AG04449 (cell line): ENCODE measurements around the gene SBF2.

ENCODE experiments used
- CTCF ChIA-PET: fragments of 350-600 bp; formaldehyde crosslinking; extraction: SDS; loops from one replicate; lab custom pipeline; 2021; ENCODE audit warnings: antibody characterized with exemption; lab: Yijun Ruan, JAX
- POLR2A ChIA-PET: fragments of 400-600, 350-600 bp; formaldehyde crosslinking; extraction: SDS; loops from one replicate; lab custom pipeline; 2020; ENCODE audit warnings: antibody characterized with exemption, inconsistent platforms; lab: Yijun Ruan, JAX
- DNase-seq: peaks from one replicate; pipeline ENCODE4 v3.0.0-alpha.2; 2010; ENCODE audit warnings: low read depth, low spot score
- H3K4me3 ChIP-seq: 2 replicates; pipeline ENCODE4 v1.5.1; 2011; ENCODE audit warnings: low read depth, mild to moderate bottlenecking, control low read depth, low read length
- TF ChIP-seq, protein P1 (sequence below): IDR thresholded peaks from one replicate; pipeline ENCODE4 v1.5.1; 2011; ENCODE audit warnings: mild to moderate bottlenecking, moderate library complexity, low read length, control low read depth, inconsistent platforms; ENCODE audit not compliant: insufficient read depth; ENCODE audit errors: missing control alignments

Gene SBF2

GRCh38 chr11:9735236-9735635 lies 558.8 kb downstream of the SBF2 start:
- ChIA-PET CTCF (interaction anchor here (6.1 kb wide), 1 partner anchor 12 kb away, joined by 33 read pairs; no protein-coding TSS in a partner anchor), POLR2A (no interaction called here)
- DNase-seq: no peak
- no peak overlapping the region for H3K4me3 ChIP-seq
- TF ChIP-seq, protein P1, sequence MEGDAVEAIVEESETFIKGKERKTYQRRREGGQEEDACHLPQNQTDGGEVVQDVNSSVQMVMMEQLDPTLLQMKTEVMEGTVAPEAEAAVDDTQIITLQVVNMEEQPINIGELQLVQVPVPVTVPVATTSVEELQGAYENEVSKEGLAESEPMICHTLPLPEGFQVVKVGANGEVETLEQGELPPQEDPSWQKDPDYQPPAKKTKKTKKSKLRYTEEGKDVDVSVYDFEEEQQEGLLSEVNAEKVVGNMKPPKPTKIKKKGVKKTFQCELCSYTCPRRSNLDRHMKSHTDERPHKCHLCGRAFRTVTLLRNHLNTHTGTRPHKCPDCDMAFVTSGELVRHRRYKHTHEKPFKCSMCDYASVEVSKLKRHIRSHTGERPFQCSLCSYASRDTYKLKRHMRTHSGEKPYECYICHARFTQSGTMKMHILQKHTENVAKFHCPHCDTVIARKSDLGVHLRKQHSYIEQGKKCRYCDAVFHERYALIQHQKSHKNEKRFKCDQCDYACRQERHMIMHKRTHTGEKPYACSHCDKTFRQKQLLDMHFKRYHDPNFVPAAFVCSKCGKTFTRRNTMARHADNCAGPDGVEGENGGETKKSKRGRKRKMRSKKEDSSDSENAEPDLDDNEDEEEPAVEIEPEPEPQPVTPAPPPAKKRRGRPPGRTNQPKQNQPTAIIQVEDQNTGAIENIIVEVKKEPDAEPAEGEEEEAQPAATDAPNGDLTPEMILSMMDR: no peak

DNA sequence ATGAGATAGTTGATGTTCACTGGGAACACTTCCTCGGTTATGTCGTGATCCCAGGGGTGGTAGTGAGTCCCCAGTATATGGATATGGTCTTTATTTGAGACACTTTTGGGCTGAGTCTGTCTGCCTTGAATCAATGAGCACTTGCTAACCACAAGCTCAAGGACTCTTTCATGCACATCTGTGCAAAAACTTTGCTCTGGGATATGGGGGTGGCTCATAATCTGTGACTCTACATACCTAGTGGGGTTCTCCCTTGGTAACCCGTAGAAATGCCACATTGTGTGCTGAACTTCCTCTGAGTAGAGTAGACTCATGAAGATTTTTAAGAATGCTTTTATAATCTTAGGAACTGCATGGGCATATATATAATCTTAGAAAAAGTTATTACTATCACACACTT lies 560.8 kb downstream of the SBF2 start:
- H3K4me3 ChIP-seq: no peak overlapping the region
- ChIA-PET CTCF (interaction anchor here (0.7 to 6.1 kb wide), 4 partner anchors 9 to 14 kb away, joined by 3 to 33 read pairs (median 3); no protein-coding TSS in a partner anchor), POLR2A (no interaction called here)
- DNase-seq: no peak
- TF ChIP-seq, protein P1: no peak

GRCh38 chr11:9732453-9732852 lies 561.6 kb downstream of the SBF2 start:
- no peak overlapping the region for H3K4me3 ChIP-seq
- CTCF ChIA-PET: interaction anchor here (0.6 to 6.1 kb wide), 3 partner anchors 9 to 119 kb away, joined by 3 to 33 read pairs (median 3); no protein-coding TSS in a partner anchor
- no peak for DNase-seq
- TF ChIP-seq, protein P1: no peak
- POLR2A ChIA-PET: no interaction called here

- POLR2A ChIA-PET: no interaction called here
- no peak overlapping the region for H3K4me3 ChIP-seq
- DNase-seq: no peak
- CTCF ChIA-PET: interaction anchor here (6.1 kb wide), 1 partner anchor 16 kb away, joined by 33 read pairs; no protein-coding TSS in a partner anchor
- TF ChIP-seq, protein P1: no peak
These were observed 562.8 kb downstream of the SBF2 start for GRCh38 chr11:9731256-9731655.
